ENCODE measurements around the gene MMP25.
A peak's percentile ranks its signal among the peaks of the same experiment; 100 is the strongest.

Gene MMP25

GRCh38 chr16:3101018-3101840 lies 54.9 kb downstream of the MMP25 start:
- DNase-seq = peak; percentile 45
- Histone ChIP-seq H3K36me3 (no peaks in the 10 kb centered on the region; the same call in 1 of the 2 replicates), H3K27ac (no peak overlapping the region), H3K27me3 (ENCODE audit: insufficient read depth, low read depth, severe bottlenecking) (no peaks in the 10 kb centered on the region), H3K4me3 (ENCODE audit: low read depth, low read length) (no peak overlapping the region), H3K9me3 (ENCODE audit: severe bottlenecking) (no peaks in the 10 kb centered on the region)
- TF ChIP-seq CTCF (IDR thresholded peaks at IDR 0.05; ENCODE audit: low read depth, low read length) = peak; percentile 73

- Histone ChIP-seq H3K27ac (no peak overlapping the region), H3K36me3 (no peaks in the 10 kb centered on the region; the same call in 1 of the 2 replicates), H3K27me3 (ENCODE audit: insufficient read depth, low read depth, severe bottlenecking) (no peaks in the 10 kb centered on the region), H3K4me3 (ENCODE audit: low read depth, low read length) (no peak overlapping the region), H3K9me3 (ENCODE audit: severe bottlenecking) (no peaks in the 10 kb centered on the region)
- TF ChIP-seq CTCF (IDR thresholded peaks at IDR 0.05; ENCODE audit: low read depth, low read length) = no peak
- DNase-seq = no peak
Measured at GRCh38 chr16:3101841-3102470, 55.6 kb downstream of the MMP25 start.

GRCh38 chr16:3106205-3106928 lies 60.0 kb downstream of the MMP25 start:
- H3K36me3 ChIP-seq = no peaks in the 10 kb centered on the region; the same call in 1 of the 2 replicates
- no peaks in the 10 kb centered on the region for H3K27me3 ChIP-seq (ENCODE audit: insufficient read depth, low read depth, severe bottlenecking)
- peak; percentile 95 for DNase-seq
- H3K27ac ChIP-seq = peak overlapping the region; percentile 97
- no peaks in the 10 kb centered on the region for H3K9me3 ChIP-seq (ENCODE audit: severe bottlenecking)
- H3K4me3 ChIP-seq (ENCODE audit: low read depth, low read length) = peak overlapping the region; percentile 72
- TF ChIP-seq CTCF (IDR thresholded peaks at IDR 0.05; ENCODE audit: low read depth, low read length) = no peak
